OCI-LY3 (cell line): ENCODE measurements around the gene BCKDHA.
A peak's percentile ranks its signal among the peaks of the same experiment; 100 is the strongest.
"Not testable (repeated sequence)": the region's sequence is repeated elsewhere in the genome, so short reads cannot be mapped to it uniquely, and the experiment has no call there.

Experiments used
- H2AFZ ChIP-seq: fragments of 200-600, 300-600 bp; shearing (Covaris generic); 2 replicates; pipeline ENCODE4 v1.6.0; 2014; ENCODE audit warnings: antibody characterized with exemption, low read depth, low read length
- H3K27ac ChIP-seq: fragments of 200-600, 300-600 bp; sonication (generic); 2 replicates; pipeline ENCODE4 v1.5.1; 2014; ENCODE audit warnings: mild to moderate bottlenecking, low read length, moderate library complexity, mixed read lengths
- H3K27me3 ChIP-seq: fragments of 200-600, 300-600 bp; sonication (generic); 2 replicates; pipeline ENCODE4 v1.6.1; 2014; ENCODE audit warnings: low read depth, low read length, mixed read lengths
- H3K36me3 ChIP-seq: fragments of 200-600, 300-600 bp; sonication (generic); replicated peaks from 2 replicates; pipeline ENCODE3; 2014; ENCODE audit warnings: low read depth, low read length, mixed read lengths
- H3K4me1 ChIP-seq: fragments of 300-600, 200-600 bp; sonication (generic); 2 replicates; pipeline ENCODE4 v1.6.1; 2014; ENCODE audit warnings: low read length, mixed read lengths
- H3K4me2 ChIP-seq: fragments of 200-600, 300-600 bp; sonication (generic); 2 replicates; pipeline ENCODE4 v1.6.1; 2014; ENCODE audit warnings: low read length, mixed read lengths
- H3K4me3 ChIP-seq: fragments of 300-600, 200-600 bp; sonication (generic); 2 replicates; pipeline ENCODE4 v1.5.1; 2014; ENCODE audit warnings: antibody characterized with exemption, mild to moderate bottlenecking, low read length, moderate library complexity
- H3K79me2 ChIP-seq: fragments of 300-600, 200-600 bp; shearing (Covaris generic); 2 replicates; pipeline ENCODE4 v1.6.1; 2014; ENCODE audit warnings: mild to moderate bottlenecking, low read length, mixed read lengths
- H3K9ac ChIP-seq: fragments of 300-600, 200-600 bp; shearing (Covaris generic); 2 replicates; pipeline ENCODE4 v1.6.0; 2014; ENCODE audit warnings: mild to moderate bottlenecking, low read length, moderate library complexity
- H3K9me3 ChIP-seq: fragments of 200-600, 300-600 bp; shearing (Covaris generic); 2 replicates; pipeline ENCODE4 v1.6.1; 2014; ENCODE audit warnings: low read length, mixed read lengths; ENCODE audit not compliant: insufficient read depth
- H4K20me1 ChIP-seq: fragments of 200-600, 300-600 bp; sonication (generic); 2 replicates; pipeline ENCODE4 v1.6.1; 2016; ENCODE audit warnings: low read length, mixed read lengths; ENCODE audit not compliant: insufficient read depth
- EZH2phosphoT487 ChIP-seq: fragments of 200-600 bp; shearing (Covaris generic); IDR thresholded peaks from 2 replicates; pipeline ENCODE4 v1.6.1; 2018; ENCODE audit warnings: antibody characterized with exemption, mixed run types, low read depth
- TF ChIP-seq, protein P1 (sequence below): fragments of 200-600, 300-600 bp; sonication (generic); IDR thresholded peaks from 2 replicates; pipeline ENCODE4 v1.5.1; 2014; ENCODE audit warnings: antibody characterized with exemption, low read length, low read depth

The BCKDHA gene

DNA sequence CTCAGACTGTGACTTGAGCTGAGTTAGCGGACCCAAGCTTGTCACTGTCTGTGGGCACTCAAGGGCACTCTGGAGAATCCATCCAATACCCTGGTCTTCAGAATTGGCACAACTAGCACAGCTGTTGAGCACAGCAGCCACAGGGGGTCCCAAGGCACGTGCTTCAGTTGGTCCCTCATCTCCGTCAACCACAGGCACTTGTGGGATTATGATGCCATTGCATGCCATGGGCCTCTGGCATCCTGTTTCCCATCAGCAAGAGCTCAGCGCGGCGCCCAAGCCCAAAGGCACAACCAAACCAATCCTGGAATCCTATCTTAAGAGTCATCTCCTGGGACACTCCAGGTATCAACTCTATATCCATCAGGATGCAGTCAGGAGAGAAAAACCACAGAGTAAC is 33.3 kb downstream of the BCKDHA start:
- H4K20me1 ChIP-seq, result no peaks in the 10 kb centered on the region
- H3K27me3 ChIP-seq, result no peaks in the 10 kb centered on the region
- H3K4me2 ChIP-seq, result no peak overlapping the region
- no peak overlapping the region for H3K4me3 ChIP-seq
- H3K36me3 ChIP-seq, result peaks cover 23% of the 10 kb centered on the region
- H3K9me3 ChIP-seq, result no peaks in the 10 kb centered on the region
- TF ChIP-seq EZH2phosphoT487, result no peak
- TF ChIP-seq, protein P1, sequence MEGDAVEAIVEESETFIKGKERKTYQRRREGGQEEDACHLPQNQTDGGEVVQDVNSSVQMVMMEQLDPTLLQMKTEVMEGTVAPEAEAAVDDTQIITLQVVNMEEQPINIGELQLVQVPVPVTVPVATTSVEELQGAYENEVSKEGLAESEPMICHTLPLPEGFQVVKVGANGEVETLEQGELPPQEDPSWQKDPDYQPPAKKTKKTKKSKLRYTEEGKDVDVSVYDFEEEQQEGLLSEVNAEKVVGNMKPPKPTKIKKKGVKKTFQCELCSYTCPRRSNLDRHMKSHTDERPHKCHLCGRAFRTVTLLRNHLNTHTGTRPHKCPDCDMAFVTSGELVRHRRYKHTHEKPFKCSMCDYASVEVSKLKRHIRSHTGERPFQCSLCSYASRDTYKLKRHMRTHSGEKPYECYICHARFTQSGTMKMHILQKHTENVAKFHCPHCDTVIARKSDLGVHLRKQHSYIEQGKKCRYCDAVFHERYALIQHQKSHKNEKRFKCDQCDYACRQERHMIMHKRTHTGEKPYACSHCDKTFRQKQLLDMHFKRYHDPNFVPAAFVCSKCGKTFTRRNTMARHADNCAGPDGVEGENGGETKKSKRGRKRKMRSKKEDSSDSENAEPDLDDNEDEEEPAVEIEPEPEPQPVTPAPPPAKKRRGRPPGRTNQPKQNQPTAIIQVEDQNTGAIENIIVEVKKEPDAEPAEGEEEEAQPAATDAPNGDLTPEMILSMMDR, result no peak
- H3K9ac ChIP-seq, result no peak overlapping the region
- no peaks in the 10 kb centered on the region for H3K4me1 ChIP-seq
- H3K79me2 ChIP-seq, result no peaks in the 10 kb centered on the region
- no peak overlapping the region for H2AFZ ChIP-seq
- H3K27ac ChIP-seq, result no peak overlapping the region

DNA sequence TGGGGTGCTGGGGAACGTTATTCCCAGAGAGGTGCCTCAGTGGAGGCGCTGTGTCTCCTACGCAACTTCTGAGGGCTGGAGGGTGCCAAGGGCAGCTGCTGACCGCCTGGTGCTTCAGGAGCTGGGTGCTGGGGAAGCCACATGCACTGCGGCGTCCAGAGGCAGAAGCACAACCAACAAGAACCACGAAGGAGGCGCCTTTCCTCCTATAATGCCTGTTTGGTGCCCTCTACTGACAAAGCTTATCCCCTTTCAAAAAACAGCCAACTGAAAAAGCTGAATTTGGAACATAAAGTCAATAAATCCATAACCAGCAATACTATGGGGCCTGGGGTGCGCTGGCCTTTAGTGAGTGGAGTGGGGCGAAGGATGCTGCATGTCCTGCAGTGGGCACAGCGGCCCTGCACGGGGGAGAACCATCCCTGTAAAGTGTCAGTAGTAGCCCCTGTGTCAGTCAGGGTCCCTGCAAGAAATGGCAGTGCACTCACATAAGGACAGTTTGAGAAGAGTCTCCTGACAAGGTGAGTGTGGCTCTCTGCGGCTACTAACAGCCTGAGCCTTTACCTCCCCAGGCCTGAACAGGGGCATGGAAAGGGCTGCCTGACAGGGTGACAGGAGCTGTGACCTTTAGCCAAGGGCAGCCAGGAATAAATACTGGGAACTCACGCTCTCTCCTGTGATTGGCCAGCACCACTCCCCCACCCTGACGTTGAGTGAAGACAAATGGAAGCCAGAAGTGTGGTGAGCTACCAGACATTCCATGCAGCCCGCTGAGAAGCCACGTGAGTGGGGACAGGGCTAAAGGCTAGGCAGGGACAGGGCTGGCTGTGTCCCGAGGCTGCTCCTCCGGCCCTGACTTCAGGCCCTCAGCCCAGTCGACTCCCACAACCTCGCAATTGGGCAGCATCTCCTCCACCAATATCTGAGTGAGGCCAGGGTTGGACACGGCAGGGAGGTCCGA is 34.1 kb downstream of the BCKDHA start:
- Histone ChIP-seq H3K4me1 (no peaks in the 10 kb centered on the region), H3K4me3 (no peak overlapping the region), H3K27ac (no peak overlapping the region), H3K9me3 (no peaks in the 10 kb centered on the region), H3K79me2 (no peaks in the 10 kb centered on the region), H3K36me3 (peaks cover 30% of the 10 kb centered on the region), H4K20me1 (no peaks in the 10 kb centered on the region), H2AFZ (no peak overlapping the region), H3K4me2 (no peak overlapping the region), H3K9ac (no peak overlapping the region), H3K27me3 (no peaks in the 10 kb centered on the region)
- TF ChIP-seq EZH2phosphoT487, result no peak
- TF ChIP-seq, protein P1, result peak; percentile 28; the same call in 1 of the 2 replicates

DNA sequence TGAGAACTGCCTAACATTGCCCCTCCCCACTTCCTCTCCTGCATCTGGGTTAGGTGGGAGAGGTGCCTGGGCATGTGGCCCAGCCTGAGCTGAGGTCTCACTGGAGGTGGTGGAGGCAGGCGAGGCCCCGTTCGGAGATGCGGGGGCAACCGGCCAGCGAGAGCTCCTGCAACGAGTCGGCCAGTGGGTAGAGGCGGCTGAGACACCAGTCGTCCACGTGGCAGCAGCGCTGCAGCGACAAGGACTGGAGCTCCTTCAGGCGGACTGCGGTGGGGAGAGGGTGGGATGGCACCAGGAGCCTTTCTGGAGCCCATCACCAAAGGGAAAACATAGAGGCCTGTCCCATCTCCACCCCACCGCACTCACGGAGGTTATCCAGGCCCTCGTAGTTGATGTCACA is 35.6 kb downstream of the BCKDHA start:
- Histone ChIP-seq H3K79me2 (peaks cover 5% of the 10 kb centered on the region), H3K36me3 (peaks cover 36% of the 10 kb centered on the region), H3K9ac (no peak overlapping the region), H3K9me3 (no peaks in the 10 kb centered on the region), H3K27ac (no peak overlapping the region), H3K27me3 (no peaks in the 10 kb centered on the region), H3K4me2 (no peak overlapping the region), H4K20me1 (no peaks in the 10 kb centered on the region), H2AFZ (no peak overlapping the region), H3K4me1 (no peaks in the 10 kb centered on the region), H3K4me3 (no peak overlapping the region)
- no peak for TF ChIP-seq EZH2phosphoT487
- TF ChIP-seq, protein P1, result no peak

DNA sequence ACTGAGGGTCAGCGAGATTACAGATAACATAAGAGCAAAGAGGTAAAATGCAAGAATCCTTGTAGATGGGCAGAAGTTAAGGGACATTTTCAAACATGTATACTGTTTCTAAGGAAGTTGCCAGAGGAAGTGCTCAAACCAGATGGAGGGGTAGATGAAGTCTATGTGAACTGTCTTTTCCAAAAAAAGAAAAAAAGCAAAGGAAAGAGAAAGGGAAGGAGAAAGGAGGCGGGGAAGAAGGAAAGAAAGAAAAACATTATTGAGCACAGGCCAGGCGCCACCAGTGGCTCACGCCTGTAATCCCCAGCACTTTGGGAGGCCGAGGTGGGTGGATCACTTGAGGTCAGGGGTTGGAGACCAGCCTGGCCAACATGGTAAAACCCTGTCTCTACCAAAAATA is 36.8 kb downstream of the BCKDHA start:
- no peak overlapping the region for H3K4me3 ChIP-seq
- H3K27ac ChIP-seq, result no peak overlapping the region
- no peak overlapping the region for H2AFZ ChIP-seq
- no peak overlapping the region for H3K4me2 ChIP-seq
- H3K4me1 ChIP-seq, result peaks cover 7% of the 10 kb centered on the region
- H3K79me2 ChIP-seq, result peaks cover 18% of the 10 kb centered on the region
- TF ChIP-seq EZH2phosphoT487, result no peak
- TF ChIP-seq, protein P1, result no peak
- no peaks in the 10 kb centered on the region for H3K27me3 ChIP-seq
- H3K9me3 ChIP-seq, result no peaks in the 10 kb centered on the region
- H4K20me1 ChIP-seq, result no peaks in the 10 kb centered on the region
- H3K36me3 ChIP-seq, result peaks cover 34% of the 10 kb centered on the region
- H3K9ac ChIP-seq, result no peak overlapping the region

DNA sequence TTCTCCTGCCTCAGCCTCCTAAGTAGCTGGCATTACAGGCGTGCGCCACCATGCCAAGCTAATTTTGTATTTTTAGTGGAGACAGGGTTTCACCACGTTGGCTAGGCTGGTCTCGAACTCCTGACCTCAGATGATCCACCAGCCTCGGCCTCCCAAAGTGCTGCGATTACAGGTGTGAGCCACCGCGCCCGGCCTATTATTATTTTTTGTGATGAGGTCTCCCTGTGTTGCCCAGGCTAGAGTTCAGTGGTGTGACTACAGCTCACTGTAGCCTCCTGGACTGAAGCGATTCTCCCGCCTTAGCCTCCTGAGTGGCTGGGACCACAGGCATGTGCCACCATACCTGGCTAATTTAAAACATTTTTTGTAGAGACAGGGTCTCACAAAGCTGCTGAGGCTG is 37.8 kb downstream of the BCKDHA start:
- H3K27ac ChIP-seq, result not testable (repeated sequence)

More for the DNA sequence above, 37.8 kb downstream of the BCKDHA start:
- peaks cover 12% of the 10 kb centered on the region for H3K4me1 ChIP-seq
- not testable (repeated sequence) for H4K20me1 ChIP-seq, H2AFZ ChIP-seq, H3K9ac ChIP-seq, H3K4me2 ChIP-seq, H3K27me3 ChIP-seq, H3K4me3 ChIP-seq, H3K9me3 ChIP-seq
- H3K79me2 ChIP-seq, result peaks cover 20% of the 10 kb centered on the region
- peaks cover 34% of the 10 kb centered on the region for H3K36me3 ChIP-seq
